ENCODE results near the gene KIF2B.

GRCh38 chr17:53823341-53824050, 769 bp downstream of the KIF2B start:
- TF ChIP-seq, protein P1, sequence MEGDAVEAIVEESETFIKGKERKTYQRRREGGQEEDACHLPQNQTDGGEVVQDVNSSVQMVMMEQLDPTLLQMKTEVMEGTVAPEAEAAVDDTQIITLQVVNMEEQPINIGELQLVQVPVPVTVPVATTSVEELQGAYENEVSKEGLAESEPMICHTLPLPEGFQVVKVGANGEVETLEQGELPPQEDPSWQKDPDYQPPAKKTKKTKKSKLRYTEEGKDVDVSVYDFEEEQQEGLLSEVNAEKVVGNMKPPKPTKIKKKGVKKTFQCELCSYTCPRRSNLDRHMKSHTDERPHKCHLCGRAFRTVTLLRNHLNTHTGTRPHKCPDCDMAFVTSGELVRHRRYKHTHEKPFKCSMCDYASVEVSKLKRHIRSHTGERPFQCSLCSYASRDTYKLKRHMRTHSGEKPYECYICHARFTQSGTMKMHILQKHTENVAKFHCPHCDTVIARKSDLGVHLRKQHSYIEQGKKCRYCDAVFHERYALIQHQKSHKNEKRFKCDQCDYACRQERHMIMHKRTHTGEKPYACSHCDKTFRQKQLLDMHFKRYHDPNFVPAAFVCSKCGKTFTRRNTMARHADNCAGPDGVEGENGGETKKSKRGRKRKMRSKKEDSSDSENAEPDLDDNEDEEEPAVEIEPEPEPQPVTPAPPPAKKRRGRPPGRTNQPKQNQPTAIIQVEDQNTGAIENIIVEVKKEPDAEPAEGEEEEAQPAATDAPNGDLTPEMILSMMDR (IDR thresholded peaks at IDR 0.05), result no peak
- TF ChIP-seq POLR2A (IDR thresholded peaks at IDR 0.05), result no peak

All from transverse colon (tissue), 3 donors.